GM21737 (cell line): ENCODE data around the gene FTL.

Experiments
- ATAC-seq: cut with Tn5 transposase; IDR thresholded peaks from one replicate; pipeline ENCODE4 v1.9.1; 2021; ENCODE audit warnings: mild to moderate bottlenecking, moderate library complexity; ENCODE audit not compliant: unreplicated experiment

The FTL gene

DNA sequence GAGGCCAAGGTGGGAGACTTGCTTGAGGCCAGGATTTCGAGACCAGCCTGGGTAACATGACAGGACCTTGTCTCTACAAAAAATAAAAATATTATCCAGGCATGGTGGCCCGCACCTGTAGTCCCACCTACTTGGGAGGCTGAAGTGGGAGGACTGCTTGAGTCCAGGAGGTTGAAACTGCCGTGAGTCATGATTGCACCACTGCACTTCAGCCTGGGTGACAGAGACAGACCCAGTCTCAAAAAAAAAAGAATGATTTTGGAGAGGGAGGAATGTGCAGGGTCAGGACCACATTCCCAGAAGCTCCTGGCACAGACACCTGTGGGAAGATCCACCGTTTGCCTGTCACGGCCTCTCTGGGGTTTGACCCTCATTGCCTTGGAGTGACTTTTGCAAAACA is 19.7 kb upstream of the FTL start:
- no peak for ATAC-seq

DNA sequence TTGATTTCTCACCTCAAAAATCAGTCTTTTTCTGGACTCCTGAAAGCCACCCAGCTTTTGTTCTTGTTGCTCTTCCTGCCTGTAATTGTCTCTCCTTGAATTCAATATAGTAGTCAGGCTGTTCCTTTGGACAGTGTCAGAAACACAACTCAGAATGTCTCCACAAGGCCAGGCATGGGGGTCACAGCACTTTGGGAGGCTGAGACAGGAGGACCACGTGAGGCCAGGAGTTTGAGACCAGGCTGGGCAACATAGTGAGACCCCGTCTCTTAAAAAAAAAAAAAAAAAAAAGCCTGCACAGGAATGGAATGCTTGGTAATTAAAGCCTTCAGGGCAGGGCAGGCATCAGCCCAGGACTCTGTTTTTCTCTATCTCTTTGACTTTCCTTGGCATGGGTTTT is 19.3 kb upstream of the FTL start:
- ATAC-seq, result no peak

DNA sequence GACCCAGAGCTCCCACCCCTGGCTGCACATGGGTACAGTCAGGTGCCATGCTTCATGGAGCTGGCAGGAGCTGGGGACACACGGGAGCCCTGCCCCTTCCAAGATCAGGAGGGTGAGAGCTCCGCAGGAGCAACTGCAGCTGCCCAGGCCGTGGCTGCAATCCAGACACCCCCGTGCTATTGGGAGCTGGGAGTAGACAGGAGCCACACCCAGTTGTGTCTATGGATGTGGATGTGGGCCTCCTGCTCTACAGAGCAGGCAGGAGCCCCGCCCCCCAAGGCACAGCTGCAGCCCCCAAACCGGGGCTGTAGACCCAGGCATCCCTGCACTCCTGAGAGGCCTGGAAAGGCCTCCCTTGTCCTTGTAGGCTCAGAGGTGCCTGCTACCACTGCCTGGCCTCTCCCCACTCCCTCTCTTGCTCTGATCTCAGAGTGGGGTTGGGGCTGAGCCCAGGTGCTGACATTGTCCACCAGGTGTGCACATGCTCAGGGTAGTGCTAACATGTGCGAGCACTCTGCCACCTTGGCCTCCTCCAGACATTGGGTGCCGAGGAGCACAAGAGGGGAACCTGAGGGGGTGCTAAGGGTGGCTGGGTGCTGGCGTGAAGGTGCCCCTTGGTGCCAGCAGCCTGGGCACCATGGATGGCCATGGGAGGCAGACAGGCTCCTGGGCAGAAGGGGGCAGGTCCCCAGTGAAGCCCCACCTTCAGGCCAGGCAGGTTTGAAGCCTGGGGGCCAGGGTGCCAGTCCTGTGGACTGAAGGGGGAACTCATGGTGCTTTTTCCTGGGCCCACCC is 18.4 kb upstream of the FTL start:
- no peak for ATAC-seq

DNA sequence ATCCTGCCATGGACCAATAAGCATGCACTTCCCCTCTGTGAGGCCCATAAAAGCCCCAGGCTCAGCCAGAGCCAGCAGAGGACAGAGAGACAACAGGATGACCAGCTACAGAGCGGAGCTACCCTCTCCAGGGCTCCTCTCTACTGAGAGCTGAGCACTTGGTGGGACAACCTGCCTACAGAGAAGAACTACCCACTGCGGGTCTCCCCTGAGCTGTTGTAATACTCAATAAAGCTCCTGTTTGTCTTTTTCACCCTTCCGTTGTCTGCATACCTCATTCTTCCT is 17.9 kb upstream of the FTL start:
- ATAC-seq, result no peak

DNA sequence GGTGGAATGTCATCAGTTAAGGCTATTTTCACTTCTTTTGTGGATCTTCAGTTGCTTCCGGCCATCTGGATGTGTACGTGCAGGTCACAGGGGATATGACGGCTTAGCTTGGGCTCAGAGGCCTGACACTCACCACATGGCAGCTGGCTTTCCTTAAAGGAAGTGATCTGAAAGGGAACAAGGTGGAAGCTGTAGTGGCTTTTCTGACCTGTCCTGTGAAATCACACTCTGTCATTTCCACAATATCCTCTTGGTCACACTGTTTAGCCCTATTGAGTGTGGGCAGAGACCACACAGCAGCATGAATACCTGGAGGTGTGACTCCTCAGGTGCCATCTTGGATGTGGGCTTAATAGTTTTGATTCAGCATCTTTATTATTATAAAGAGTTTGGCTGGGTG is 14.9 kb upstream of the FTL start:
- no peak for ATAC-seq

DNA sequence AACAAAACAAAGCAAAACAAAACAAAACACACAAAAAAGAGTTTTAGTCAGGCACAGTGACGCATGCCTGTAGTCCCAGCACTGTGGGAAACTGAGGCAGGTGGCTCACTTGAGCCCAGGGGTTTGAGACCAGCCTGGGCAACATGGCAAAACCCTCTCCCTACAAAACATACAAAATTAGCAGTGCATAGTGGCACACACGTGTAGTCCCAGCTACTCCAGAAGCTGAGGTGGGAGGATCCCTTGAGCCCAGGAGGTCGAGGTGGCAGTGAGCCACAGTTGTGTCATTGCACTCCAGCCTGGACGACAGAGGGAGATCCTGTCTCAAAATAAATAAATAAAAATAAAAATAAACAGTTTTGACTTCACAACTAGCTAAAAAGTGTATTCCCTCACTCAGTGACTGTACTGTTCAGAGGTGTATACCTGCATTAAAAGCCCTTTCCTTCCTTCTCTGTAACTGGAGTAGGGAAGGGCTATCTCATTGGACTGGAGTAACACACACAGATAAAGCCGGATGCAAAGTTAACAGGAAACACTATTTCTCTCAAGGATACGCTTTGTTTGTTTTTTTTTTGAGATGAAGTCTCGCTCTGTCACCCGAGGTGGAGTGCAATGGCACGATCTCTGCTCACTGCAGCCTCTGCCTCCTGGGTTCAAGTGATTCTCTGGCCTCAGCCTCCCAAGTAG is 14.1 kb upstream of the FTL start:
- ATAC-seq, result no peak

DNA sequence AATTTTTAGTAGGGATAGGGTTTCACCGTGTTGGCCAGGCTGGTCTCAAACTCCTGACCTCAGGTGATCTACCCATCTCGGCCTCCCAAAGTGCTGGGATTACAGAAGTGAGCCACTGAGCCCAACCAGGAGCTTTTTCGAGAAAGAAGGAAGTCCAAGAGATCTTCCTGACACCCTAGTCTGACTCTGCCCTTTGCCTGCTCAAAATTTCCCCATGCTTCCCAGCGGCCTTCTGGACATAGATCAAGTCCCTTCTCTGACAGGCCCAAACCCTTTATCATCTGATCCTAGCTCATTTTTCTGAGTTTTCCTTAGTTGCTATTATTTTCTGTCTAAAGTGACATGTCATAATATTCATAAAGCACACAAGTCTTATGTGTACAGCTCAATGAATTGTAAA is 12.0 kb upstream of the FTL start:
- ATAC-seq, result no peak

DNA sequence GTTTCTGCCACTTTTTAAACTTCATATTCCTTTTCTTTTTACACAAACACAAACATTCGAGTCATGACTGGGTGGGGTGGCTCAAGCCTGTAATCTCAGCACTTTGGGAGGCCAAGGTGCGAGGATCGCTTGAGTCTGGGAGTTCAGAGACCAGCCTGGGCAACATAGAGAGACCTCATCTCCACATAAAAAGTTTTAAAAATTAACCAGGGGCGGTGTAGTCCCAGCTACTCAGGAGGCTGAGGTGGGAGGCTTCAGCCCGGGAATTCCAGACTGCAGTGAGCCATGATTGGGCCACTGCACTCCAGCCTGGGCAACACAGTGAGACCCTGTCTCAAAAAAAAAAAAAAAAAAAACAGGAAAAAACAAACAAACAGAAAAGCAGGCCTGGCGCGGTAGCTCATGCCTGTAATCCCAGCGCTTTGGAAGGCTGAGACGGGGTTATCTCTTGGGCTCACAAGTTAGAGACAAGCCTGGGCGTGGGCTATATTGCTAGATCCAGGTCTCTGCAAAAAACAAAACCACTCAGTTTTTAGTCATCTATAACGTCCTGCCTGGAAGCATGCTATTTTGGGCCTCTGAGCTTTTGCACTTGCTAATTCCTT is 11.0 kb upstream of the FTL start:
- ATAC-seq, result no peak

DNA sequence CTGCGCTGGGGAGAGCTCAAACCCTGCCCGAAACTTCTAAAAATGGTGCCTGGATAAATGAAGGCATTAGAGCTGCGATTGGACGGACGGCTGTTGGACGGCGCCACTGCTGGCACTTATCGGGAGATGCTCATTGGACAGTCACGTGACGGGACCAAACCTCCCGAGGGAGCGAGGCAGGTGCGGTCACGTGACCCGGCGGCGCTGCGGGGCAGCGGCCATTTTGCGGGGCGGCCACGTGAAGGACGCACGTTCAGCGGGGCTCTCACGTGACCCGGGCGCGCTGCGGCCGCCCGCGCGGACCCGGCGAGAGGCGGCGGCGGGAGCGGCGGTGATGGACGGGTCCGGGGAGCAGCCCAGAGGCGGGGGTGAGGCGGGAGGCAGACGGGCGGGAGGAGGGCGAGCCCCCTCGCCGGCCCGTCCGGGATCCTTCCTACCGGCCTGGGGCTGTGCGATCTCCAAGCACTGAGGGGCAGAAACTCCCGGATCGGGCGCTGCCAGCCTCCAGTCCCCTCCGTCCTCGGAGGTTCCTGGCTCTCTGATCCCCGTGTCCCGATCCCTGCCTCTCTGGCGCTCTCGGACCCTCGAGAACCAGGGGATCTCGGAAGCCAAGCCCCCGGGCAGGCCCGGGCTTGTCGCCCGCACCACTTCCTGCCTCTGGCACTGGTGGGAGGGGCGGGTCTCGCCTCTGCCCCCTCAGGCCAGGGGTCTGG is 10.4 kb upstream of the FTL start, which contains the start of gene BAX:
Gene BAX (plus strand): TSS at position 281 of the 713 bp plus-strand sequence. CDS start 54 bp downstream, at position 335.
- ATAC-seq, result peak; percentile 88

DNA sequence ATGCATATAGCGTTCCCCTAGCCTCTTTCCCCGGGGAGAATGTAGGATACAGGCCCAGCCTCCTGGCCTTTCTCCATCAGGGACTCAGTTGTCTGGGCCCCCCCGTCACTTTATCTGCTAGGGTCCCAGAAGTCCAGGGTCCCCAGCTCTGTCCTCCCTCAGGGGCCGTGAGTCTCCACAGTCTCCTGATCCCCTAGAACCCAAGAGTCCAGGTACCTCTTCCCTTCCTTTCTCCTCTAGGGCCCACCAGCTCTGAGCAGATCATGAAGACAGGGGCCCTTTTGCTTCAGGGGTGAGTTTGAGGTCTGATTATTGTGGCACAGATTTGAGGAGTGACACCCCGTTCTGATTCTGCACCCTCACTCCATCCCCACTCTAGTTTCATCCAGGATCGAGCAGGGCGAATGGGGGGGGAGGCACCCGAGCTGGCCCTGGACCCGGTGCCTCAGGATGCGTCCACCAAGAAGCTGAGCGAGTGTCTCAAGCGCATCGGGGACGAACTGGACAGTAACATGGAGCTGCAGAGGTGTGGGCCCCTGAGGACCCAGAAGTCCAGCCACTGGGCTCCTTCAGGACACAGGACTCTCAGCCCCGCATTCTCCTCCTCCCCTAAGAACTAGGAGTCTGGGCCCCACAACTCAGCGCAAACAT is 9.7 kb upstream of the FTL start:
- peak; percentile 21 for ATAC-seq

DNA sequence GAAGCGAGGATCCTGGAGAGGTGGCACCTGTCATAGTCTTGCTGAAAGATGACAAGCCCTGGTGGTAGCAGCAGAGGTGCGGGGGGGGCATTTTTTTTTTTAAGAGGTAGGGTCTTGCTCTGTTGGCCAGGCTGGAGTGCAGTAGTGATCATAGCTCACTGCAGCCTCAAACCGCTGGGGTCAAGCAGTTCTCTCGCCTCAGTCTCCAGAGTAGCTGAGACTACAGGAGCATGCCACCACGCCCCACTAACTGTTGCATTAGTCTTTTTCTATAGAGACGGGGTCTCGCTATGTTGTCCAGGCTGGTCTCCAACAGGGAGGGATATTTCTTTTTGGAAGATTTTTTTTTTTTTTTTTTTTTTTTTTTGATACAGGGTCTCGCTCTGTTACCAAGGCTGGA is 7.1 kb upstream of the FTL start:
- ATAC-seq, result no peak

DNA sequence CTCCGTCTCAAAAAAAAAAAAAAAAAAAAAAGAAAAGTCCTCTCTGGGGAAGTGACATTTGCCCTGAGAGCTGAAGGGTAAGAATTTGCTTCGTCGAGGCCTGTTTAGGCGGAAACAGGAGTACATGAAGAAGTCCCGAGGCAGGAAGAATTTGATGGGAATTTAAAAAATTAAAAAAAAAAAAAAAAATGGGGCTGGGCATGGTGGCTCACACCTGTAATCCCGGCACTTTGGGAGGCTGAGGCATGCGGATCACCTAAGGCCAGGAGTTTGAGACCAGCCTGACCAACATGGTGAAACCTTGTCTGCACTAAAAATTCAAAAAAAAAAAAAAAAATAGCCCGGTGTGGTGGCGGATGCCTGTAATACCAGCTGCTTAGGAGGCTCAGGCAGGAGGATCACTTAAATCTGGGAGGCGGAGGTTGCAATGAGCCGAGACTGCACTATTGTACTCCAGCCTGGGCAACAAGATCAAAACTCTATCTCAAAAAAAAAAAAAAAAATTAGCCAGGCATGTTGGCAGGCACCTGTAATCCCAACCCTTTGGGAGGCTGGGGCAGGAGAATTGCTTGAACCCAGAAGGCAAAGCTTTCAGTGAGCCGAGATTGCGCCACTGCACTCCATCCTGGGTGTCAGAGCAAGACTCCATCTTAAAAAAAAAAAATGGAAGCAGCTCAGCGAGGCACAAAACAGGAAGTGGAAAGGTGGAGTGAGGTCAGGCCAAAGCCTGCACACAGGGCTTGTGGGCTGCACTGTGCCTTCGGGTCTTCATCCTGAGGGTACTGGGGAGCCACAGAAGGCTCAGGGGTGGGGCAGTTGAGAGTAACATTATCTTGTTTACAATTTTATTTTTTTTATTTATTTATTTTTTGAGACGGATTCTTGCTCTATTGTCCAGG is 5.5 kb upstream of the FTL start:
- ATAC-seq, result no peak

DNA sequence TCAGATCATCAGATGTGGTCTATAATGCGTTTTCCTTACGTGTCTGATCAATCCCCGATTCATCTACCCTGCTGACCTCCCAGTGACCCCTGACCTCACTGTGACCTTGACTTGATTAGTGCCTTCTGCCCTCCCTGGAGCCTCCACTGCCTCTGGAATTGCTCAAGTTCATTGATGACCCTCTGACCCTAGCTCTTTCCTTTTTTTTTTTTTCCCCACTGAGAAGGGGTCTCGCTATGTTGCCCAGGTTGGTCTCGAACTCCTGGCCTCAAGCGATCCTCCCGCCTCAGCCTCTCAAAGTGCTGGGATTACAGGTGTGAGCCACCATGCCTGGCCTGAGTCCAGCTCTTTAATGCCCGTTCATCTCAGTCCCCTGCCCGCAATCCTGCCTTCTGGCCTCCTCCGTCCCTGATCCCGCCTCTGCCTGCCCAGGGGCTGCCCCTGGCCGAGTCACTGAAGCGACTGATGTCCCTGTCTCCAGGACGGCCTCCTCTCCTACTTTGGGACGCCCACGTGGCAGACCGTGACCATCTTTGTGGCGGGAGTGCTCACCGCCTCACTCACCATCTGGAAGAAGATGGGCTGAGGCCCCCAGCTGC is 4.0 kb upstream of the FTL start:
- ATAC-seq, result no peak

DNA sequence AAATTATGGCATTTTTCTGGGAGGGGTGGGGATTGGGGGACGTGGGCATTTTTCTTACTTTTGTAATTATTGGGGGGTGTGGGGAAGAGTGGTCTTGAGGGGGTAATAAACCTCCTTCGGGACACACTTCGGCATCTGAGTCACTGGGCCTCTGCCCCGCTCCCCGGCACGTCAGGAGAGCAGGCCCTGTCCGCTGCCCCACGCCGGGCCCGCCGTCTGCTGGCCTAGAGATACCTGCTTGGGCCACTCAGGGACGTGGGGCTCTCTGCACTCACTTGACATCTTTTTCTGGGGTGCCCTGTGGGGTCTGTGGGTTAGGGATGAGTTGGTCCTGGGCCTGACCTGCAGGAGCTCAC is 3.5 kb upstream of the FTL start:
- no peak for ATAC-seq

DNA sequence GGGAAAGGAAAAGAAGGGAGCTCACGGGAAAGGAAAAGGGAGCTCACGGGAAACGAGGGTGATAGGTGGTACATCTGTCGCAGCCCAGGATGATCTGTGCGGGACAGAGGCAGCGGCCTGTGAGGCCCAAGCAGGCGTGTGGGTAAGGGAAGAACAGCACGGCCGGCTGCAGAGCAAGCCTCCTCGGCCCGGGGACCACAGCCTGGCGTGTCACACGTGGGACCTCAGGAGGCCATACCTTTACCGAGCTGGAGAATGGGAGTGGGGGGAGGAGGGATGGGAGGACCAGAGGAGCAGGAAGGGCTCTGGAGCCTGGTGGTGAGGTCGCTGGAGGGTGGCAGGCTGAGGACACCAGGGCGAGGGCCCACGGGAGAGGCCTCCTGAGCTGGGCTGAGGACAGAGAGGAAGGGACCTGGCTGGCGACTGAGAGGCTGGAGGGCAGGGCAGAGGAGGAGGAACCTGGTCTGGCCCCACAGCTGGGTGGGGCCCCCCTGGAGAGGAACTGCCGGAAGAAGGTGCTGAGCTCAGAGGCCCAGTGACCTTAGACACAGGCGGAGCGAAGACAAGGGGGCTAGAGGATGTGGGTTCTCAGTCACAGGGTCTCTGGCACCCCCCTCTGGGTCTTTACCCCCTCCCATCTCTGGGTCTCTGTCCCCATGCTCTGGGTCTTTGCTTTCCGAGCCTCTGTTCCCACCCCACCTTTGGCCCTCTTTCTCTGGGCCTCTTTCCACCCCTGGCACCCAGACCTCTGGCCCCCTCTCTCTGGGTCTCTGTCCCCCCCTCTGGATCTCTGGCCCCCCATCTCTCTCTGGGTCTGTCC is 2.9 kb upstream of the FTL start:
- ATAC-seq, result peak; percentile 33

DNA sequence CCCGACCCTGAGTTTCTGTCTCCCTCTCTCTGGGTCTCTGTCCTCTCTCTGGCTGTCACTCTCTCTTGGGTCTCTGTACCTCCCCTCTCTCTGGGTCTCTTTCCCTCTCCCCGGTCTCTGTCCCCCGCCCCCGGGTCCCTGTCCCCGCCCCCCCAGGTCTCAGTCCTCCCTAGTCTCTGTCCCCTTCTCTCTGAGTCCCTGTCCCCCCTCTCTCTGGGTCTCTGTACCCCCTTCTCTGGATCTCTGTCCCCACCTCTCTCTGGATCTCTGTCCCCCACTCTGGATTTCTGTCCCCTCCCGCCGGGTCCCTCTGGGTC is 2.3 kb upstream of the FTL start:
- ATAC-seq, result no peak

DNA sequence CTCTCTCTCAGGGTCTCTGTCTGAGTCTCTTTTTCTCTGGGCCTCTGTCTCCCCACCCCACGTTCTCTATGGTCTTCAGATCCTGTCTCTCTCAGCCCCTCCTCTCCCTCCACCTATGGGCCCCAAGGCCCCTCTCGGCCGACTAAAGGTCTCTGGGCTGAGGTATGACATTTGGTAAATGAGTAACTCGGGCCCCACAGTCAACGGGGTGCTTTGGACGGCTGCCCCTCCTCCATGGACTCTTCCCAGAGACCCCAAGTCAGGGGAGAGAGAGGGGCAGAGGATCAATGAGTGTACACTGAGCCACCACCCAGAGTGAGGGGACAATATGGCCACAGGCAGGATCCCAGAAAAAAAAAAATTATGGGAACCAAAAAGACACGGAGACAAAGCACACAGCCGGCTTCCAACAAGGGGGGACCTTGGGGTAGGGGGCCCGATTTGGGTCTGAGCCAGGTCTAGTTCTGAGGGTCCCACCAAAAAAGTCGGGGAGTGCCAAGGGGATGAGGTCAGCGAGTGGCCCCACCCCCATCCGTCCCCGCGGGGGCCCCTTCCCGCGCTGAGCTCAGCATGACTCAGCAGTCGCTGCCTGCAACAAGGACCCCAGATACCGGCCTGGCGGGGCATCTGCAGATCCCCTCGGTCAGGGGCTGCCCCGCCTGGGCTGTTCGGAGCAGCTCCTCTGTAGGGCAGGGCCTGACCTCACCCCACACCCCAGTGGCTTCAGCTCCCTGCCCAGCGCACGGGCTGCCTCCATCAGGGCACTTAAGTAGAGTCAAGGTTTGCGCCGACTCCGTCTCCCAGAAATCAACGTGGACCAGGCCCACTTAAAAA is 1.5 kb upstream of the FTL start:
- ATAC-seq, result no peak
